ENCODE measurements around the gene PNPLA6. TPM values are rescaled to one million over a fixed set of nuclear protein-coding genes. Genes with fewer than 3 reads are reported as not detected.
A peak's percentile ranks its signal among the peaks of the same experiment; 100 is the strongest.

Gene PNPLA6
- total RNA-seq, 1 experiment from 2014 or later: 64.7 TPM

GRCh38 chr19:7596211-7596937 lies 60.9 kb downstream of the PNPLA6 start:
- no peak for DNase-seq (ENCODE audit: low read depth)

- no peak for DNase-seq (ENCODE audit: low read depth)
Observed at GRCh38 chr19:7597689-7598088, 62.2 kb downstream of the PNPLA6 start.

- DNase-seq (ENCODE audit: low read depth): no peak
Observed at GRCh38 chr19:7598180-7598579, 62.7 kb downstream of the PNPLA6 start.

- no peak for DNase-seq (ENCODE audit: low read depth)
Observed at GRCh38 chr19:7600721-7601120, 65.2 kb downstream of the PNPLA6 start.

- DNase-seq (ENCODE audit: low read depth): no peak
Observed at GRCh38 chr19:7602240-7602934, 66.9 kb downstream of the PNPLA6 start.

- DNase-seq (ENCODE audit: low read depth): no peak
Observed at GRCh38 chr19:7602935-7603497, 67.5 kb downstream of the PNPLA6 start.

GRCh38 chr19:7603919-7604318 lies 68.4 kb downstream of the PNPLA6 start:
- no peak for DNase-seq (ENCODE audit: low read depth)

- peak; percentile 17 for DNase-seq (ENCODE audit: low read depth)
Observed at GRCh38 chr19:7605490-7606222, 70.1 kb downstream of the PNPLA6 start.

GRCh38 chr19:7606289-7606688 lies 70.8 kb downstream of the PNPLA6 start:
- no peak for DNase-seq (ENCODE audit: low read depth)

GRCh38 chr19:7607212-7607873 lies 71.8 kb downstream of the PNPLA6 start:
- no peak for DNase-seq (ENCODE audit: low read depth)

GRCh38 chr19:7607874-7608560 lies 72.5 kb downstream of the PNPLA6 start:
- DNase-seq (ENCODE audit: low read depth): no peak

GRCh38 chr19:7610491-7611240 lies 75.1 kb downstream of the PNPLA6 start:
- DNase-seq (ENCODE audit: low read depth): no peak

Other genes with a start within 250 kb of the PNPLA6 start
- gene INSR, start 241.3 kb upstream of the PNPLA6 start, total RNA-seq (2014; rRNA removed): 4.9 and 7.4 TPM in 2 replicates
- 51.4 and 54.0 TPM in 2 replicates for gene ARHGEF18, start 186.8 kb upstream of the PNPLA6 start, total RNA-seq (2014; rRNA removed)
- gene PEX11G, start 46.7 kb upstream of the PNPLA6 start, total RNA-seq (2014; rRNA removed): 3.5 and 3.8 TPM in 2 replicates
- gene ZNF358, start 19.6 kb upstream of the PNPLA6 start, total RNA-seq (2014; rRNA removed): 59.1 and 59.6 TPM in 2 replicates
- 7.4 and 8.9 TPM in 2 replicates for gene MCOLN1, start 13.1 kb upstream of the PNPLA6 start, total RNA-seq (2014; rRNA removed)
- gene CAMSAP3, start 60.1 kb downstream of the PNPLA6 start, total RNA-seq (2014; rRNA removed): not detected in 2 replicates
- gene XAB2, start 93.8 kb downstream of the PNPLA6 start, total RNA-seq (2014; rRNA removed): 37.1 and 39.0 TPM in 2 replicates
- gene PET100, start 94.1 kb downstream of the PNPLA6 start, total RNA-seq (2014; rRNA removed): 6.4 and 13.1 TPM in 2 replicates
- not detected in 2 replicates for gene PCP2, start 98.0 kb downstream of the PNPLA6 start, total RNA-seq (2014; rRNA removed)
- gene STXBP2, start 101.4 kb downstream of the PNPLA6 start, total RNA-seq (2014; rRNA removed): 0.11 TPM in 1 of 2 replicates, not detected in the other
- gene RETN, start 133.3 kb downstream of the PNPLA6 start, total RNA-seq (2014; rRNA removed): not detected in 2 replicates
- not detected in 2 replicates for gene MCEMP1, start 141.4 kb downstream of the PNPLA6 start, total RNA-seq (2014; rRNA removed)
- gene TRAPPC5, start 145.1 kb downstream of the PNPLA6 start, total RNA-seq (2014; rRNA removed): 96.8 and 101 TPM in 2 replicates
- gene FCER2, start 166.4 kb downstream of the PNPLA6 start, total RNA-seq (2014; rRNA removed): not detected in 2 replicates
- not detected in 2 replicates for gene CLEC4G, start 196.4 kb downstream of the PNPLA6 start, total RNA-seq (2014; rRNA removed)
- not detected in 2 replicates for gene CD209, start 211.8 kb downstream of the PNPLA6 start, total RNA-seq (2014; rRNA removed)
- gene CLEC4M, start 227.5 kb downstream of the PNPLA6 start, total RNA-seq (2014; rRNA removed): not detected in 2 replicates

All from LHCN-M2 (cell line).